A549 (cell line): ENCODE measurements around the gene TJP2.

Experiments
- CHD4 ChIP-seq: fragments of 200-600 bp; sonication (generic); IDR thresholded peaks from 2 replicates; pipeline ENCODE4 v1.6.1; 2016; ENCODE audit warnings: antibody characterized with exemption, mild to moderate bottlenecking, borderline replicate concordance
- CTCF ChIP-seq: fragments of >200 bp; sonication (Bioruptor Twin); formaldehyde crosslinking; IDR thresholded peaks from 3 replicates; pipeline ENCODE4 v1.5.1; 2016
- EHMT2 ChIP-seq: fragments of 200-600 bp; sonication (generic); IDR thresholded peaks from 2 replicates; pipeline ENCODE4 v1.6.1; 2016; ENCODE audit warnings: antibody characterized with exemption, low read depth, mild to moderate bottlenecking, moderate library complexity
- ELK1 ChIP-seq: fragments of 150-350 bp; IDR thresholded peaks from 2 replicates; pipeline ENCODE4 v1.6.1; 2014; ENCODE audit warnings: low read depth, mild to moderate bottlenecking, low read length
- JUNB ChIP-seq: fragments of >200 bp; sonication (Bioruptor Twin); formaldehyde crosslinking; IDR thresholded peaks from 2 replicates; pipeline ENCODE4 v1.6.1; 2016
- MAX ChIP-seq: IDR thresholded peaks from 2 replicates; pipeline ENCODE4 v1.6.1; 2012
- POLR2A ChIP-seq: IDR thresholded peaks from 2 replicates; pipeline ENCODE4 v1.6.1; 2012; ENCODE audit warnings: mild to moderate bottlenecking, low read length
- POLR2AphosphoS2 ChIP-seq: conservative IDR thresholded peaks from 2 replicates; pipeline ENCODE4 v1.6.1; 2012; ENCODE audit warnings: low read length, improper control_type of control experiment, inconsistent platforms

- no peak for TF ChIP-seq EHMT2
- TF ChIP-seq POLR2AphosphoS2 = no peak
- no peak for TF ChIP-seq CTCF
- no peak for TF ChIP-seq ELK1
- TF ChIP-seq CHD4 = no peak
- no peak for TF ChIP-seq POLR2A
- TF ChIP-seq JUNB = no peak
- TF ChIP-seq MAX = no peak
Observed at GRCh38 chr9:69140123-69140735, 33.8 kb upstream of the TJP2 start.
